ENCODE measurements around the gene TRIM39. TPM values are rescaled to one million over a fixed set of nuclear protein-coding genes. Genes with fewer than 3 reads are reported as not detected.
A peak's percentile ranks its signal among the peaks of the same experiment; 100 is the strongest.

TRIM39 gene
- total and polyA plus RNA-seq, 2 of the 13 experiments (the other 11 are each of a cell fraction or from before 2014, with no cell fraction given), result 7.7 to 14.6 TPM

- 0 out of 2 replicates have a peak, but pooled peaks have one; percentile 29 for TF ChIP-seq IRF2 (CRISPR knock-in tag; IDR thresholded peaks at IDR 0.05)
- no peak for TF ChIP-seq ARNT2 (CRISPR knock-in tag; IDR thresholded peaks at IDR 0.05; ENCODE audit: low read depth)
- TF ChIP-seq SMC3 (IDR thresholded peaks at IDR 0.05; ENCODE audit: low read length), result peak; percentile 31; the same call in 1 of the 2 replicates
- no peak for TF ChIP-seq ZNF607 (CRISPR knock-in tag; IDR thresholded peaks at IDR 0.05; ENCODE audit: borderline replicate concordance)
- no peak for TF ChIP-seq ZC3H13 (CRISPR knock-in tag; IDR thresholded peaks at IDR 0.05)
- peak; percentile 56 for TF ChIP-seq STAG1 (CRISPR knock-in tag; IDR thresholded peaks at IDR 0.05)
- no peak for TF ChIP-seq ZNF782 (CRISPR knock-in tag; IDR thresholded peaks at IDR 0.05; ENCODE audit: borderline replicate concordance)
- no peak for TF ChIP-seq SALL1 (CRISPR knock-in tag; IDR thresholded peaks at IDR 0.05)
- TF ChIP-seq SOX5 (CRISPR knock-in tag; IDR thresholded peaks at IDR 0.05; ENCODE audit: borderline replicate concordance), result no peak
- 0 out of 2 replicates have a peak, but pooled peaks have one; percentile 31 for TF ChIP-seq ZNF362 (CRISPR knock-in tag; IDR thresholded peaks at IDR 0.05; ENCODE audit: borderline replicate concordance)
- no peak for TF ChIP-seq NAIF1 (CRISPR knock-in tag; IDR thresholded peaks at IDR 0.05; ENCODE audit: borderline replicate concordance)
- no peak for TF ChIP-seq FOXK2 (IDR thresholded peaks at IDR 0.05)
- 0 out of 2 replicates have a peak, but pooled peaks have one; percentile 50 for TF ChIP-seq HOXA5 (CRISPR knock-in tag; IDR thresholded peaks at IDR 0.05)
- no peak for TF ChIP-seq ZFP90 (CRISPR knock-in tag; IDR thresholded peaks at IDR 0.05; ENCODE audit: borderline replicate concordance)
- TF ChIP-seq ZNF101 (CRISPR knock-in tag; IDR thresholded peaks at IDR 0.05; ENCODE audit: borderline replicate concordance, low read depth), result no peak
- TF ChIP-seq KLF16 (CRISPR knock-in tag; IDR thresholded peaks at IDR 0.05), result peak in 1 of 2 experiments; percentile 15; a peak in 1 of 4 replicates
- no peak for TF ChIP-seq ZNF512B (CRISPR knock-in tag; IDR thresholded peaks at IDR 0.05; ENCODE audit: borderline replicate concordance)
- TF ChIP-seq CAMTA2 (CRISPR knock-in tag; IDR thresholded peaks at IDR 0.05; ENCODE audit: borderline replicate concordance), result no peak
- TF ChIP-seq PHF5A (CRISPR knock-in tag; IDR thresholded peaks at IDR 0.05; ENCODE audit: low read depth, unreplicated experiment), result no peak
- TF ChIP-seq AHR (CRISPR knock-in tag; IDR thresholded peaks at IDR 0.05), result 0 out of 2 replicates have a peak, but pooled peaks have one; percentile 30
- no peak for TF ChIP-seq ZNF616 (CRISPR knock-in tag; IDR thresholded peaks at IDR 0.05; ENCODE audit: low read depth)
- TF ChIP-seq HMGXB4 (CRISPR knock-in tag; IDR thresholded peaks at IDR 0.05; ENCODE audit: borderline replicate concordance in 1 of 2, low read depth in 1 of 2), result 0 out of 4 replicates have a peak, but pooled peaks of 1 of the 2 experiments have one; percentile 29
Observed at GRCh38 chr6:30357678-30358540, 31.2 kb downstream of the TRIM39 start (continued).
